Activated CD4-positive, alpha-beta T cell treated with anti-CD3 and anti-CD28 coated beads, Interleukin-2, amount 50 U/mL, for 24 hours (primary cell): ENCODE measurements around the gene SMOC1.
"Not testable (repeated sequence)": the region's sequence is repeated elsewhere in the genome, so short reads cannot be mapped to it uniquely, and the experiment has no call there.

Experiments
- DNase-seq, 2 donors: peaks; one replicate each; pipeline ENCODE4 v3.0.0-alpha.2; 2020; ENCODE audit warnings: low read depth in 1 of 2, low spot score in 1 of 2

The SMOC1 gene

DNA sequence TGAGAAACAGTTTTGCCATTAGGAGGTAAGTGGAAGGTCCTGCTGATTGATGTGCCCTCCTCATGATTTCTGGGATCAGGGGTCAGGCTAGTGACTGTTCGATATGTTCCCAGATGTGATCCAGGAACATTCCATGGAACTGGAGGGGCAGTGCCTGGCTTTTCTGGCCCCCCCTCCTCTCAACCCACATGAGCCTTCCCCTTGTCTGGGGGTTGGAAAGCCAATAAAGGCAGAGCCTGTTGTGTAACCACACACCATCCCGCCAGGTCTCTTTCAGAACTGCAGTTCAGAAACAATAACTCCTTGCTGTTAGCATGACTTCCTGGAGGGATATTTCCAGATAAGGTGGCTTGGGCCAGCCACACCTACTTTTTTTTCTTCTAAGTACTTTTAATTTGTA, 17.8 kb downstream of the SMOC1 start:
- DNase-seq, result no peak

DNA sequence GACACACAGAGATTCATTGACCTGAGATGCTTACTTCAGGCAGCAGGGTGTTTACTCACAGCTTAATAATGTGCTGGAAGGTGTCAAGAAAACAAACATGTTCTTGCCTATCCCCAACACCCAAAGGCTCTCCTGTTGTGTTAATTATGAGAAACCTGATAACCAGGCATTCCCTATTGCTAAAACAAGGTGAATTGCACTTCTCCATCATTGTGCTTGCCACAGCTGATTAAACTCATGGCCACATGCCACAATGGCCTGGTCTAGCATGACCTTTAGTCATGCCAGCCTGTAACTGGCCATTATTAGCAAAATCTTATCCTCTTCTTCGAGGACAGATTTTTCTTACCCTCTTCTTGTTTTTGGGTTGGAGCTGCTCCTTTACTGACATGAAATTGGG, 21.4 kb downstream of the SMOC1 start:
- no peak for DNase-seq

DNA sequence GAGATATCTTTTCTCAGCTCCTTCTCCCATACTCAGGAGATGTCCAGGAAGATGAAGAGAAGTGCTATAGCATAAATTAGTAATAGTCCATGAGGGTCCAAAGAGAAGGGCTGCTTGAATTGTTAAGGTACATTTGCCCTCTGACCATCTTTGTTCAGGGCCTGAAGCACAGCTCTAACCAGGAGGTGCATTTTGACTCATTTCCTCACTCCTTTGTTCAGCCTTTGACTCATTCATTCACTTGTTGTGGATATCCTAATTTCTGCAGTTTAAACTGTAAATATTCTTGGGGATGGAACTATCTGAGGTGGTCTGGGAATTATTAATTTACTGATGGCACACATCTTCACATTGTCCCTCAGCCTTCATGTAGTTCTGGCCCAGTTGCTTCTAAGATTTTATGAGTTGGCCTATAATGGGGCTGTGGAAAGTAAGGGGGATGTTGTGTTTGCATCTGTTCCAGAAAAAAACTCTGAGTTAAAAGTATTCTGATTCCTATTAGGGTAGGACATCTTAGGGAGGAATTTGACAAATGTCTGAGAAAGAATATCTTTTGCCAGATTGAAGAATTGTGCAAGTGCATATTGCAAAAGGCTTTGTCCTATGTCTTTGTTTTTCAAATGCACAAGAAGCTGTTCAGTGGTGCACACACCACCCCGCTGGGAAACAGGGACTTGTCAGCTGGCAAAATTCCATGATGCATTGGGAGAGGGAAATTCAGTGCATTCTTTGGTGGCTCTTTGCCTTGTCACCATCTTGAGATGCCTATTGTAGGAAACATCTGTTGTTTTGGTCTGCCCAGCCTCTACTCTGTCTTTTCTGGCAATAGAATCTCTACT, 22.1 kb downstream of the SMOC1 start:
- no peak for DNase-seq

DNA sequence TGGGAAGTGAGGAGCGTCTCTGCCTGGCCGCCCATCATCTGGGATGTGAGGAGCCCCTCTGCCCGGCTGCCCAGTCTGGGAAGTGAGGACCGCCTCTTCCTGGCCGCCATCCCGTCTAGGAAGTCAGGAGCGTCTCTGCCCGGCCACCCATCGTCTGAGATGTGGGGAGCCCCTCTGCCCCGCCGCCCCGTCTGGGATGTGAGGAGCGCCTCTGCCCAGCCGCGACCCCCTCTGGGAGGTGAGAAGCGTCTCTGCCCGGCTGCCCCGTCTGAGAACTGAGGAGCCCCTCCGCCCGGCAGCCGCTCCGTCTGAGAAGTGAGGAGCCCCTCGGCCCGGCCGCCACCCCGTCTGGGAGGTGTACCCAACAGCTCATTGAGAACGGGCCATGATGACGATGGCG, 23.8 kb downstream of the SMOC1 start:
- not testable (repeated sequence) for DNase-seq

DNA sequence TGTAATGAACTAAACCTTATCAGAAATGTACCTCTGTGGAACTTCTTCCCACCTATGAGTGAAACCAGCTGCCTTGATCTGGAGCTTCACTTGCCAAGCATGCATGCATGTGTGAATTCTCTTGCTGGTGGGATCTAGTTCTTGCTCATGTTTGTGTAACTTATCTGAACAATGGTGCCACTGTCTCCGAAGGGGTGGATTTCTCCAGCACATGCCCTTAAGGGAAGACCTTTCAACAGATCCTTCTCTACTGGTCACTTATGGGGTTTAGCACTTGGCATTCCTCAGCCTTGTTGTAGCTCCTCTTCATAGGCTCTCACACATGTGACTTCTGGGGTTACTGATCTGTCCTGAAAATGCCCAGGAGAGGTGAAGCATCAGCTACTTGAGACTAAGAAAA, 25.0 kb downstream of the SMOC1 start:
- no peak for DNase-seq

DNA sequence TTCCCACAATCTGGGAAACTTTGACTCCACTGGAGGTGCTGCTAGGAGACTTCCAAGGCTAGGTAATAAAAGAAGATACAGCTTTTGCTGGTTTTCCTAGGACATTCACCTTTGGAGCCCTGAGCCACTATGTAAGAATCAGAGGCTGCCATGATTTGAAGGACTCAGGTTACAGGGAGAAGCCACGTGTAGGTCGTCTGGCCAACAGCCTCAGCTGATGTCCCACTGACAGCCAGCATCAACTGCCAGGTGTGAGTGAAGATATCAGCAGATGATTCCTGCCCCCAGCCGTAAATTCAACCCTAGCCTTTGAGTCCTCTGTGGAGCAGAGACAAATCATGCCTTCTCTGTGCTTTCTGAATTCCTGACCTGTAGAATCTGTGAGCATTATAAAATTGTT, 27.0 kb downstream of the SMOC1 start:
- no peak for DNase-seq

DNA sequence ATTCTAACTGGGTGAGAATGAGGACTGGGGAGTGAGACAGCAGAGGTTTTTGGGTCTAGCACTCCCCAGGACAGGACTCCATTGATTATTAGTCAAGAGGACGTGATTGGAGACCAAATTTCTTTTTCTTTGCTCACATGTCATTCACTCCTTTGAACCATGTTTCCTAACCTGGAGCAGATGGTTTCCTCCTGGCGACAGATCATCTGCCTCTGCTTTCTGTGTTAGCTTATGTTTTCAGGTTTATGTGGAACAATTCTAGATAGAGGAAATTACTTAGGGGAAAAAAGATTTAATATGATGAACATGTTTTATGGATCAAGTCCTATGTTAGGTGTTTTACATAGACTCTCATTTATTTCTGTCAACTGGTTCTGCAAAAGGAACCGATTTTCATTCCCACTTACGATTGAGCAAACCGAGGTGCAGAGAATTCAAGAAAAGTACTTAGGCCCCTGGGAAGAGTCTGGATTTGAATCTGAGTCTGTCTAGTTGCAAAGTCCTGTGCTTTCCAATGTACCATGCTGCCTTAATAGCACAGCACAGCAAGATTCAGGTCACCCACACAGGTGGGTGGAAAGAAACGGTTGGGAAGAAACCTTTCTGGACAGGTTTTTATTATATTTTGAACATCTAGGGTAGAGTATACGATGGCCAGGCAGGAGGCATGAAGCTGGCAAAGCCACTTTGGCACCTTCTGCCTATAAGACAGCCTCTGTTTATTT, 30.8 kb downstream of the SMOC1 start:
- no peak for DNase-seq

DNA sequence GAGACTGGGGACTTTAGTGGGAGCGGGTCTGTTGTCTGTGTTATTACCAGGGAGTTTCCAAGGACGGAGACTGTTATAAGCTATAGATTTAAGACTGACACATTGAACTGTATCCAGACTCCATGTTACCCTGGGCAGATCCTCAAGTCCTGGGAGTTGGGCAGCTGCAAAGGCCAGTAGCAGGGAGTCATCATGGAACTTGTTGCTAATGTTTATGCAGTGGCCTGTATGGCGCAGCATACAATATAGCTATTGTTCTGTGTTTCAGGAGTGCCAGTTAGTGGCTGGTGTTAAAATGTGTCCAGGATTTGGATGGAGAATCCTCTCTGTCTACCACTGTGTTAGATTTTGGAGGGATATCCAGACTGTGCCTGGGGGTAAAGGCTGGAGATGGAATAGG, 31.7 kb downstream of the SMOC1 start:
- DNase-seq, result no peak

DNA sequence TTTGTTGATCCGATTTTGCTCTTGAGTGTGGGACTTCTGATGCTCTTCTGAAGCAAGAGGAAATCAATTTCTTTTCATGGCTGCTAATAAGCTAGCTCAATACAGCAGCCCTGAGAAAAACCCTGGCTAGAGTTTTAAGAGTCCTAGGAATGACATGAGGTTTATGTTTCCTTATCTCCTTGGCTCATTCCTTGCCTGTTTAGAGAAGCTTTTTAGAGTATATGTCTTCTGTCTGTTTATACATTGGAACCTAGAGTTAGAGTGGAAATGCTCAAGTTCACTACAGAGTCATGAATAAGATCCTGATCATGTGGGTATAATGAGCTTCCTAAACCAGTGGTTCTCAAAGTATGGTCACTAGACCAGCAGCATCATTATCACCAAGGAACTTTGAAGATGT, 34.5 kb downstream of the SMOC1 start:
- DNase-seq, result no peak

DNA sequence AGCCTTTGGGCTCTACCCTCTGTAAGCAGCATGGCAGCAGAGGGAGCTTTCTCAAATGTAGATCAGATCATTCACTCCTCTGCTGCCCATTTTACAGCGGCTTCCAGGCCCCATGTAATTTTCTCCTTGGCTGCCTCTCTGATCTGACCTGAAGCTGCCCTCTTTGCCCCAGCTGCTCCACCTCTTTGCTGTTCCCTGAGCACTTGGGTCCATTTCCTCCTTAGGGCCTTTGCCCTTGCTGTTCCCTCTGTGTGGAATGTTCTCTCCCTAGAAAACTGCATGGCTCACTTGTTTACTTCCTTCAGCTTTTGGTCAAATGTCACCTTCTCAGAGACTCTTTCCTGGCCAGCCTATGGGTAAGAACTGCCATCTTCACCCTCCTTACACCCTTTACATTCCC, 37.2 kb downstream of the SMOC1 start:
- DNase-seq, result no peak

DNA sequence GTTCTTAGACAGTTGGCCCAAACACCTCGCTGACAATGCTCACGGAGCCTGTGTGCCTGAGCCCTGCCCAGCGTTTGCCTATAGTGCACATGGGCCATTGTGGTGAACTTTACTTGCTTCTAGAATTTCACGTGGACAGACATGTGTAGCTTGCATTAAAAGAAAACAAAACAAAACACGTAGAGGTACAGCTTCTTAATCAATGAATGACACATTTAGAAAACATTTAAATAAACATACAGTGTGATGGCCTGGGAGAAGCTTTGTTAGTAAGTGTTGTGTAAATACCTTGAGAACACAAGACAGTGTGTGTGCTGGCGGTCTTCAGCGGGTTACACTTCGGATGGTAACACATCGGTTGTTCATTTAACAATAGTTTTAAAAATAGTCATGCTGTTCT, 38.1 kb downstream of the SMOC1 start:
- no peak for DNase-seq

DNA sequence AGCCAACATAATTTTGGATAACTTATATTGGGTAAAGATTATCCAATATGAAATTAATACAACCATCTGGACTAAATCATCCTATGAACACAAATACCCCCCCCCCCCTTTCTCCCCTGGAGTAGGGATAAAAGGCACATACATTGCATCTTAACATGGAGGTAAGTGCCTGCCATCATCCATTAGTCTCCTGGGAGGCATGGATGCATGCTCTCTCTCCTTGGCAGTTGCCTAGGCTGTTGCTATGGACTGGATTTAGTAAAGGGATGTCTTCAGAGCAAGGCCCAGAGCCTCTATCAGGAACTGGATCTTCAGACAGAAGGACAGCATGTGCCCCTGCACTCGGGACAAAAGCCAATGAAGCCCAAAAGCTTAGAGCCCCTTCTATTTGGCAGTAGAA, 40.6 kb downstream of the SMOC1 start:
- DNase-seq, result no peak

DNA sequence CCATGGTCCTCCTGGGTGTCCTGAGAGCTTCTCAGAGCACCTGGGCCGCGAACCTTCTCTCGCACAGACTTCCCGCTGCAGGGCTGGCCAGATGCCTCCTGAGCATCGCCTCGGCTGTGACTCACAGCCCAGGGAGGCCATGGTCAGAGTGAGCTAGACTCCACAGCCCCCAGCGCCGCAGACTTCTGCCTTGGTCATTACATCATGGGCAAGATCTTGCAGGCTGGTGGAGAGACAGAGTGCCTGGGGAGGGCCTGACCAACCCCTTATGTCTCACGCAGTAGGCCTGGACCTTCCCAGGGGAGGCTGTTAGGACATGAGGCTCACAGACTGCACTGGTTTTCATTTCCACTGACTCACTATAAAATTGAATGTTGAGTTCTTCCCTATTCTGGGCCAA, 41.8 kb downstream of the SMOC1 start:
- no peak for DNase-seq

DNA sequence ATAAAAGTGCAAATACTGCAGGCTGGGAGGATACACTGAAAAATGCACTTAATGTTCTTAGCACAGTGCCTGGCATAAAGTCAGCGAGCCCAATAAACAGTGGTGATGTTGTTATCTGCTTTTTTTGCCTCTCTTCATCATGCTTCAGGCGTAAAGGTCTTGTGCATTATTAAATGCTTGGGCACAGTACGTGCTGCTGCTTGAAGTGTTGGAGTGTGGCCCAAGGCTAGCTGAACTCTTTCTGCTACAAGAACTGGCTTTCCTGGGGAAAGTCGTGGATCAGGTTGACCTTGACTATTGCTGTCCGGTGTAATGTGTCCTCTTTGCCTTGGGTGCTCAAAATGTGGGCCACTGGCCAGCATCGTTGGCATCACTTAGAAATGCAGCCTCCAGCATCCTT, 43.0 kb downstream of the SMOC1 start:
- no peak for DNase-seq

DNA sequence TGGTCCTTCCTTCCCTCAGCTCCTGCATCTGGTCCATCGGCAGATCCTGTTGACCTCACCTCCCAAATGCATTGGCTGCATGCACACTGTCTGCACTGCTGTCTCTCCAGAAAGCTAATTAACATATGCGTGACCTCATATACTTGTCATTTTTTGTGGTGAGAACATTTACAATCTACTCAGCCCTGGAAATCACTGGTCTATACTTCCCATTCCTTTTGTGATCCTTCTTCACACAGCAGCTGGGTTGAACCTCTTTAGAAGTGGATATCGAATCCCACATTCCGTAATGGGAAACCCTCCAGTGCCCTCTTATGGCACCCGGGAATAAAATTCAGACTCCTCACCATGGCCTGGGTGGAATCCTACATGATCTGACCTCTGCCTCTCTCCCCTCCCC, 45.0 kb downstream of the SMOC1 start:
- no peak for DNase-seq

DNA sequence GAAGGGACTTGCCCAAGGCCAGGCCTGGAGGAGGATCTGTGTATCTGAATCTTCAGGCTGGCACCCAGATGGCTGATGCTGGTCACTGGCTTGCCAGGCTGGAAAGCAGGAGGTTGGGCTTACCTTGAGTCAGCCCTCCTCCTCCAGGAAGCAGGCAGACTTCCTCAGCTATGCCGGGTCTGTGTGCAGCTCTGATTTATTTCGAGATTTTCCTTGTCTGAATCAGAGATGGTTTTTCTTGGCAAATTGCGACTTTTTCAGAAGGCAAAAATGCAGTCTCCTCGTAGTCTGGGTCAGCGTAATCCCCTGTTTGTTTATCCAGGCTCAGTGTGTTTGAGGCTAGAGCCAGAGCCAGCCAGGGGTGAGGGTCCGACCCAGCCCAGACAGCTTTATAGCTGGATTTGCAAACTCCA, 48.9 kb downstream of the SMOC1 start:
- no peak for DNase-seq

DNA sequence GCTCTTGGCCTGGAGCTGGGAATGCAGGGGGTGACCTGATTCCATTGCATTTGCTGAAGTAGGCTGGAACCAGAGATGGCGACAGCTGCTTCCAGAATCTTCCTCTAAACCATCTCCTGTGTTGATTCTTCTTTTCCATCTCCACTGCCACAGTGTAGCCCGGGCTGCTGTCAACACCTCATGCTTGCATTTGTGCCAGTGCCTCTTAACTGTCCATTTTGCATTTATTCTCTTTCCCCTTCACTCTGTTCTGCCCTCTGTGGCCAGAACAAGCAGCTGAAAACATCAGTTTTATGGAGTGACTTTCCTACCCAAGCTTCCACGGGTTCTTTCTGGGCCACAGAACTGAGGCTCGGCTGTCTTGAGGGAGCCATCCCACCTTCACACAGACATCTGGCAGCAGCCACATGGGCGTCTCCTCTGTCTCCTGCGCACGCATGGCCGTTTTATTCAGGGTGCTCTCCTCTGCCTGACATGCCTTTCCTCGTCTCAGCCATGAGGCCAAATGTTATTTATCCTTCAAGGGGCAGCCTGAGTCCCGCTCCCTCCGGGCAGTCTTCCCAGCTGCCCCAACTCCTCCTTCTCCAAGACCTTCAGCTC, 51.7 kb downstream of the SMOC1 start:
- DNase-seq, result no peak

DNA sequence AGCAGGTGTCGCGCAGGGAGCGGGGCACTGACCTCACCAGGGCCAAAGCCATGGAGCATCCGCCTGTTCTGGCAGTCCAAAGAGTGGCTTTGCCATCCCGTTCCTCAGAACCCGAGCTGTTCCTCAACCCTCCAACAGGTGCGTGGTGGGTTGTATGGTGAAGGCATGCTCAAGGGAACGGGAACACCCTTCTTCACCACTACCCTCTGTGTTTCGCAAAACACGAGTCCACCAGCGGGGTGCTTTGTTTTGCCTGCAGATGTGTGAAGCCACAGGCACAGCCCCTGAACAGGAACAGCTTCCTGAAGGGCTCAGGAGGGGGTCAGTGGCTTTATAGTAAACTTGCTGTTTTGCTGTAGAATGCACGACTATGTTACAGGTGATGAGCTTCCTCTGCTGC, 52.7 kb downstream of the SMOC1 start:
- no peak for DNase-seq

DNA sequence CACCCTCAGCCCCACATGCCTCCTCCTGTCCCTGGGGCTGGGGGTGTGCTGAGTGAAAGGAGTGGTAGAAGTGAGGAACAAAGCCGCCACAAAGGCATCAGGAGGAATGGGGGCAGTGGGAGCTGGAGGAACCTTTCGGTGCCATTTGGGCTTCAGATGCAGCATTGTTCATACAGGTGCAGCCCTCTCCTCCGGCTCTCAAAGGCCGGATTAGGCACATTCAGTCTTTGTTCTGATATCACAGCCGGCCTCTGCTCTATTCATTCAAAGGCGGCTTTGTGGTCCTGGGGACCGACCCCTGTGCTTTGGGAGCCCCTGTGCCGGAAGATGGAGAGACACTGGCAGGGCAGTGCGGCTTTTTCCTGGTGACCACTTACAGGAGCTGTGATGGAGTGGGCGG, 53.2 kb downstream of the SMOC1 start:
- no peak for DNase-seq

DNA sequence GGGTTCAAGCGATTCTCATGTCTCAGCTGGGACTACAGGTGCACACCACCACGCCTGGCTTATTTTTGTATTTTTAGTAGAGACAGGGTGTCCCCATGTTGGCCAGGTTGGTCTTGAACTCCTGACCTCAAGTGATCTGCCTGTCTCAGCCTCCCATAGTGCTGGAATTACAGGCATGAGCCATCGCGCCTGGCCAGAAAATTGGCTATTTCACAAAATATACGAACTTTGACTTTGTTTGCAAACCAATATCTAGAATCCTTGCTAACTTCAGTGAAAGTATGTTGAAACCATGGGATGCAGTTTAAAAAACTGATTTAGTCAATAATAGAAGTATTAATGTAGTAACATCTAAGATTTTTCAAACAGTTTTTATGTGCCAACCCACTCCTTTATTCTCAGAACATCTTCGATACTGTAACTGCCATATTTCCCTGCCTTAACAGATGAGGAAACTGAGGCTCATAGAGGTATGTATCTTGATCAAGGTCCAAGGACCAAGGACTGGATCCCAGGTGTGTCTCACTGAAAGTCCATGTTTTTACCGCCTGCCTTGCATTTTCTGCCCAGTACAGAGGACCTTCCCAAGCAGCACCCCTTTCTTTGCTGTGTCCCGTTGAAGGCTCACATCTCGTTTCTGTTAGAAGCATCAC, 54.5 kb downstream of the SMOC1 start:
- no peak for DNase-seq

DNA sequence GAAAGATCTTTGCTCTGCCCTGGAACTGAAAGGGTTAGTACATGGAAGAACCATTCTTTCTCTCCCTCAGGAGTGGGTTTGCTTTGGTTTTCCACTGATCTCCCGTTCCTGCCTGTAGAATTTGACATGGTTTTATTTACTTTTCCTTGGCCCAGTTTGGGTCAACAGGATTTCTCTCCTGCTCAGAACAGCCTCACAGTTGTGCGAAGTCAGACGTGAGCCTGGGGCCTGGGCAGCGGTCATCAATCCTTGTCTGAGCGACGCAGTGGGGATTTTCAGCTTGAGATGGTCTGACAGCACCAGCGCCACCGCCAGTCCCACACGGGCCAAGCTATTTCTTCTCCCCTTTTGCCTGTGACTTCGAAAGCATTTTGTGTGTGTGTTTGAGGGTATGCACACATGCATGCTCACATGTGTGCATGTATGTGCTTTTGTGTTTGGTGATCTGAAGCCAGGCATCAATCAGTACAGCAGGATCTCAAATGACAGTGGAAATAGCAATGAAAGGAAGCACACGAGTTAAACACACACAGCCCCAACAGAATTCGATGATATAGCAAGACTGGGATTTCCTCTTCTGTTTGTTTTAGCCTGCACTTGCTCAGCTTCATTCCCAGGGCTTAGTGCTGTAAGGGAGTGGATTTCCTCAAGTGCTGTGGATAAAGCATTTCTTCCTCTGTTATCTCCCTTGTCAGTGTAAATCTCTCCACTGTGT, 58.3 kb downstream of the SMOC1 start:
- no peak for DNase-seq
